ENCODE measurements around the gene INTS14. TPM values are rescaled to one million over a fixed set of nuclear protein-coding genes. Genes with fewer than 3 reads are reported as not detected.

The INTS14 gene
- total RNA-seq, 1 donor from 2014 or later, result 41.2 TPM

GRCh38 chr15:65576664-65577063 is 34.3 kb downstream of the INTS14 start:
- no peak for ATAC-seq (ENCODE audit: low read depth)
- Mint-ChIP-seq H3K36me3 (ENCODE audit: low read depth) (peaks cover 58% of the 10 kb centered on the region), H3K27me3 (no peaks in the 10 kb centered on the region), H3K4me1 (peaks cover 11% of the 10 kb centered on the region), H3K9me3 (no peaks in the 10 kb centered on the region), H3K27ac (no peak overlapping the region), H3K4me3 (no peak overlapping the region)
- TF ChIP-seq CTCF (IDR thresholded peaks at IDR 0.05), result no peak
- ChIA-PET POLR2A (no interaction called here), CTCF (no interaction called here)
- intact Hi-C loops (cut with micrococcal nuclease), result no loop called here
- DNase-seq, result no peak

- Mint-ChIP-seq H3K27me3 (no peaks in the 10 kb centered on the region), H3K4me3 (no peak overlapping the region), H3K9me3 (no peaks in the 10 kb centered on the region), H3K27ac (no peak overlapping the region), H3K4me1 (no peaks in the 10 kb centered on the region), H3K36me3 (ENCODE audit: low read depth) (peaks cover 56% of the 10 kb centered on the region)
- DNase-seq, result no peak
- CTCF ChIA-PET, result no interaction called here
- ATAC-seq (ENCODE audit: low read depth), result no peak
- intact Hi-C loops (cut with micrococcal nuclease), result no loop called here
- TF ChIP-seq CTCF (IDR thresholded peaks at IDR 0.05), result no peak
- POLR2A ChIA-PET, result interaction anchor here (0.6 kb wide), 1 partner anchor 229 kb away, joined by 8 read pairs; no protein-coding TSS in a partner anchor
Observed at GRCh38 chr15:65571971-65572370, 39.0 kb downstream of the INTS14 start.

- Mint-ChIP-seq H3K9me3 (peaks cover 4% of the 10 kb centered on the region), H3K4me1 (no peaks in the 10 kb centered on the region), H3K36me3 (ENCODE audit: low read depth) (peaks cover 68% of the 10 kb centered on the region), H3K27ac (no peak overlapping the region), H3K27me3 (no peaks in the 10 kb centered on the region), H3K4me3 (no peak overlapping the region)
- DNase-seq (no peak), ATAC-seq (ENCODE audit: low read depth) (no peak)
- no peak for TF ChIP-seq CTCF (IDR thresholded peaks at IDR 0.05)
- POLR2A ChIA-PET, result no interaction called here
- CTCF ChIA-PET, result no interaction called here
- intact Hi-C loops (cut with micrococcal nuclease), result no loop called here
Observed at GRCh38 chr15:65569728-65570127, 41.2 kb downstream of the INTS14 start.

- no peaks in the 10 kb centered on the region for H3K4me1 Mint-ChIP-seq
- no peak overlapping the region for H3K27ac Mint-ChIP-seq
- H3K27me3 Mint-ChIP-seq, result no peaks in the 10 kb centered on the region
- CTCF ChIA-PET, result no interaction called here
- intact Hi-C loops (cut with micrococcal nuclease), result no loop called here
- no peak for TF ChIP-seq CTCF (IDR thresholded peaks at IDR 0.05)
- H3K36me3 Mint-ChIP-seq (ENCODE audit: low read depth), result peaks cover 86% of the 10 kb centered on the region
- ATAC-seq (ENCODE audit: low read depth) (no peak), DNase-seq (no peak)
- H3K4me3 Mint-ChIP-seq, result no peak overlapping the region
- H3K9me3 Mint-ChIP-seq, result peaks cover 4% of the 10 kb centered on the region
- POLR2A ChIA-PET, result no interaction called here
Observed at GRCh38 chr15:65561934-65562333, 49.0 kb downstream of the INTS14 start.

GRCh38 chr15:65559941-65560340 is 51.0 kb downstream of the INTS14 start:
- H3K4me3 Mint-ChIP-seq, result no peak overlapping the region
- CTCF ChIA-PET, result no interaction called here
- intact Hi-C loops (cut with micrococcal nuclease), result no loop called here
- POLR2A ChIA-PET, result interaction anchor here (0.5 to 0.6 kb wide), 3 partner anchors 43 to 225 kb away, joined by 3 to 6 read pairs (median 3); no protein-coding TSS in a partner anchor
- no peak for ATAC-seq (ENCODE audit: low read depth)
- H3K27ac Mint-ChIP-seq, result no peak overlapping the region
- no peaks in the 10 kb centered on the region for H3K9me3 Mint-ChIP-seq
- no peak for DNase-seq
- H3K36me3 Mint-ChIP-seq (ENCODE audit: low read depth), result peaks cover 84% of the 10 kb centered on the region
- TF ChIP-seq CTCF (IDR thresholded peaks at IDR 0.05), result no peak
- H3K4me1 Mint-ChIP-seq, result no peaks in the 10 kb centered on the region
- H3K27me3 Mint-ChIP-seq, result no peaks in the 10 kb centered on the region

All from activated B cell treated with CpG ODN at 0.5 μM for 24 hours (primary cell).